K562 (cell line): Measurements from ENCODE around the gene ECD. TPM values are rescaled to one million over a fixed set of nuclear protein-coding genes. Genes with fewer than 3 reads are reported as not detected.

Experiments
- KLF10 ChIP-seq: fragments of 250-450 bp; sonication (Bioruptor Pico); IDR thresholded peaks from 2 replicates; pipeline ENCODE4 v1.6.1; 2021; ENCODE audit warnings: matching md5 sums
- MEF2D ChIP-seq: conservative IDR thresholded peaks from 2 replicates; pipeline ENCODE4 v1.6.1; 2016; ENCODE audit warnings: low read depth, missing genetic modification characterization, missing compliant biosample characterization
- MTA2 ChIP-seq: fragments of 450-650 bp; IDR thresholded peaks from 2 replicates; pipeline ENCODE4 v1.6.1; 2016; ENCODE audit warnings: low read depth
- POU5F1 ChIP-seq: fragments of 150-350 bp; IDR thresholded peaks from 2 replicates; pipeline ENCODE4 v1.6.1; 2014; ENCODE audit warnings: borderline replicate concordance, low read length, low read depth, mild to moderate bottlenecking; ENCODE audit not compliant: partially characterized antibody
- PRMT5 ChIP-seq: sonication (generic); formaldehyde crosslinking; IDR thresholded peaks from 2 replicates; pipeline ENCODE4 v1.5.0; 2020; ENCODE audit warnings: missing genetic modification reagents
- YBX1 ChIP-seq: fragments of 450-650 bp; IDR thresholded peaks from 2 replicates; pipeline ENCODE4 v1.7.1; 2016; ENCODE audit warnings: mild to moderate bottlenecking
- ZNF121 ChIP-seq: sonication (generic); formaldehyde crosslinking; conservative IDR thresholded peaks from 2 replicates; pipeline ENCODE4 v1.8.0; 2022; ENCODE audit warnings: missing genetic modification reagents
- ZNF232 ChIP-seq: sonication (generic); formaldehyde crosslinking; IDR thresholded peaks from 2 replicates; pipeline ENCODE4 v1.8.0; 2022; ENCODE audit warnings: mild to moderate bottlenecking, missing genetic modification reagents
- ZNF76 ChIP-seq: fragments of 250-450 bp; sonication (Bioruptor Pico); IDR thresholded peaks from 2 replicates; pipeline ENCODE4 v1.4.0; 2020; ENCODE audit warnings: mild to moderate bottlenecking, moderate library complexity, borderline replicate concordance
- ZNF780A ChIP-seq: fragments of 250-450 bp; sonication (Bioruptor Pico); IDR thresholded peaks from 2 replicates; pipeline ENCODE4 v1.5.0; 2021; ENCODE audit warnings: mild to moderate bottlenecking
- polyA plus RNA-seq, 8 experiments: library from polyadenylated mRNA; depleted of rRNA in 4 of 8; stranded (reverse) in 5 of 8; unstranded in 3 of 8; fragments of >200 nt; fragmentation: Nextera tagmentation in 2 of 8; fragmentation: Illumina TruSeq in 1 of 8; extraction: Ambion mirVana in 2 of 8; extraction: Trizol in 1 of 8; gene quantifications; 2 replicates each; pipeline versions ENCODE4 v1.2.1 to v1.2.3, GENCODE V29; 2011 to 2014; ENCODE audit warnings: inconsistent platforms in 1 of 8, missing spikeins in 1 of 8
- total RNA-seq, 7 experiments: library from RNA; depleted of rRNA in 6 of 7; stranded (reverse); fragments of >200 nt in 6 of 7; fragmentation: Illumina TruSeq in 2 of 7; extraction: Trizol in 2 of 7; gene quantifications; 2 replicates each; pipeline versions ENCODE4 v1.2.1 to v1.2.3, GENCODE V29; 2011 to 2021; ENCODE audit warnings: low replicate concordance in 1 of 7
- TF ChIP-seq, protein P1 (sequence below), 2 experiments: fragments of 450-650 bp; IDR thresholded peaks; 2 replicates each; pipeline ENCODE4 v1.6.1; 2018; ENCODE audit warnings: mild to moderate bottlenecking in 2 of 2, low read depth in 1 of 2; ENCODE audit not compliant: partially characterized antibody in 2 of 2
- TF ChIP-seq, protein P2 (sequence below), 2 experiments: fragments of 250-450 bp in 1 of 2; fragments of 450-650 bp in 1 of 2; sonication (Bioruptor Pico) in 1 of 2; IDR thresholded peaks; 2 replicates each; pipeline versions ENCODE4 v1.6.1 to v1.8.0; 2016 to 2021; ENCODE audit warnings: mild to moderate bottlenecking in 2 of 2, moderate library complexity in 2 of 2, missing compliant biosample characterization in 1 of 2, missing genetic modification characterization in 1 of 2
- TF ChIP-seq, protein P3 (sequence below), 3 experiments: fragments of 200-800 bp in 1 of 3; fragments of 250-450 bp in 1 of 3; fragments of 450-650 bp in 1 of 3; sonication (Bioruptor Pico) in 1 of 3; sonication (Bioruptor generic) in 1 of 3; formaldehyde crosslinking in 1 of 3; IDR thresholded peaks; 2 replicates each; pipeline versions ENCODE4 v1.6.1 to v1.8.0; 2016 to 2022; ENCODE audit warnings: mild to moderate bottlenecking in 2 of 3, missing genetic modification characterization in 2 of 3, missing compliant biosample characterization in 1 of 3, moderate library complexity in 1 of 3
- TF ChIP-seq, protein P4 (sequence below): fragments of 200-800 bp; sonication (Bioruptor generic); IDR thresholded peaks from 2 replicates; pipeline ENCODE4 v1.6.1; 2017; ENCODE audit warnings: missing genetic modification characterization, missing compliant biosample characterization

Gene ECD
- total and polyA plus RNA-seq, 9 of the 15 experiments (the other 6 are each of a cell fraction or from before 2014, with no cell fraction given) = 33.5 to 79.9 (median 53.2) TPM

- TF ChIP-seq, protein P1, sequence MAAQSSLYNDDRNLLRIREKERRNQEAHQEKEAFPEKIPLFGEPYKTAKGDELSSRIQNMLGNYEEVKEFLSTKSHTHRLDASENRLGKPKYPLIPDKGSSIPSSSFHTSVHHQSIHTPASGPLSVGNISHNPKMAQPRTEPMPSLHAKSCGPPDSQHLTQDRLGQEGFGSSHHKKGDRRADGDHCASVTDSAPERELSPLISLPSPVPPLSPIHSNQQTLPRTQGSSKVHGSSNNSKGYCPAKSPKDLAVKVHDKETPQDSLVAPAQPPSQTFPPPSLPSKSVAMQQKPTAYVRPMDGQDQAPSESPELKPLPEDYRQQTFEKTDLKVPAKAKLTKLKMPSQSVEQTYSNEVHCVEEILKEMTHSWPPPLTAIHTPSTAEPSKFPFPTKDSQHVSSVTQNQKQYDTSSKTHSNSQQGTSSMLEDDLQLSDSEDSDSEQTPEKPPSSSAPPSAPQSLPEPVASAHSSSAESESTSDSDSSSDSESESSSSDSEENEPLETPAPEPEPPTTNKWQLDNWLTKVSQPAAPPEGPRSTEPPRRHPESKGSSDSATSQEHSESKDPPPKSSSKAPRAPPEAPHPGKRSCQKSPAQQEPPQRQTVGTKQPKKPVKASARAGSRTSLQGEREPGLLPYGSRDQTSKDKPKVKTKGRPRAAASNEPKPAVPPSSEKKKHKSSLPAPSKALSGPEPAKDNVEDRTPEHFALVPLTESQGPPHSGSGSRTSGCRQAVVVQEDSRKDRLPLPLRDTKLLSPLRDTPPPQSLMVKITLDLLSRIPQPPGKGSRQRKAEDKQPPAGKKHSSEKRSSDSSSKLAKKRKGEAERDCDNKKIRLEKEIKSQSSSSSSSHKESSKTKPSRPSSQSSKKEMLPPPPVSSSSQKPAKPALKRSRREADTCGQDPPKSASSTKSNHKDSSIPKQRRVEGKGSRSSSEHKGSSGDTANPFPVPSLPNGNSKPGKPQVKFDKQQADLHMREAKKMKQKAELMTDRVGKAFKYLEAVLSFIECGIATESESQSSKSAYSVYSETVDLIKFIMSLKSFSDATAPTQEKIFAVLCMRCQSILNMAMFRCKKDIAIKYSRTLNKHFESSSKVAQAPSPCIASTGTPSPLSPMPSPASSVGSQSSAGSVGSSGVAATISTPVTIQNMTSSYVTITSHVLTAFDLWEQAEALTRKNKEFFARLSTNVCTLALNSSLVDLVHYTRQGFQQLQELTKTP (IDR thresholded peaks at IDR 0.05; ENCODE audit: low read depth in 1 of 2, partially characterized antibody in 2 of 2) = no peak
- TF ChIP-seq YBX1 = no peak
- TF ChIP-seq, protein P2, sequence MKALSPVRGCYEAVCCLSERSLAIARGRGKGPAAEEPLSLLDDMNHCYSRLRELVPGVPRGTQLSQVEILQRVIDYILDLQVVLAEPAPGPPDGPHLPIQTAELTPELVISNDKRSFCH (CRISPR knock-in tag; IDR thresholded peaks at IDR 0.05) = no peak
- TF ChIP-seq, protein P2 (tag; IDR thresholded peaks at IDR 0.05) = no peak
- TF ChIP-seq ZNF121 (CRISPR knock-in tag) = 0 out of 2 replicates have a peak, but pooled peaks have one; percentile 31
- TF ChIP-seq POU5F1 = no peak
- no peak for TF ChIP-seq ZNF232 (CRISPR knock-in tag)
- TF ChIP-seq ZNF76 = no peak
- TF ChIP-seq KLF10 (CRISPR knock-in tag) = 0 out of 2 replicates have a peak, but pooled peaks have one; percentile 46
- TF ChIP-seq, protein P3, sequence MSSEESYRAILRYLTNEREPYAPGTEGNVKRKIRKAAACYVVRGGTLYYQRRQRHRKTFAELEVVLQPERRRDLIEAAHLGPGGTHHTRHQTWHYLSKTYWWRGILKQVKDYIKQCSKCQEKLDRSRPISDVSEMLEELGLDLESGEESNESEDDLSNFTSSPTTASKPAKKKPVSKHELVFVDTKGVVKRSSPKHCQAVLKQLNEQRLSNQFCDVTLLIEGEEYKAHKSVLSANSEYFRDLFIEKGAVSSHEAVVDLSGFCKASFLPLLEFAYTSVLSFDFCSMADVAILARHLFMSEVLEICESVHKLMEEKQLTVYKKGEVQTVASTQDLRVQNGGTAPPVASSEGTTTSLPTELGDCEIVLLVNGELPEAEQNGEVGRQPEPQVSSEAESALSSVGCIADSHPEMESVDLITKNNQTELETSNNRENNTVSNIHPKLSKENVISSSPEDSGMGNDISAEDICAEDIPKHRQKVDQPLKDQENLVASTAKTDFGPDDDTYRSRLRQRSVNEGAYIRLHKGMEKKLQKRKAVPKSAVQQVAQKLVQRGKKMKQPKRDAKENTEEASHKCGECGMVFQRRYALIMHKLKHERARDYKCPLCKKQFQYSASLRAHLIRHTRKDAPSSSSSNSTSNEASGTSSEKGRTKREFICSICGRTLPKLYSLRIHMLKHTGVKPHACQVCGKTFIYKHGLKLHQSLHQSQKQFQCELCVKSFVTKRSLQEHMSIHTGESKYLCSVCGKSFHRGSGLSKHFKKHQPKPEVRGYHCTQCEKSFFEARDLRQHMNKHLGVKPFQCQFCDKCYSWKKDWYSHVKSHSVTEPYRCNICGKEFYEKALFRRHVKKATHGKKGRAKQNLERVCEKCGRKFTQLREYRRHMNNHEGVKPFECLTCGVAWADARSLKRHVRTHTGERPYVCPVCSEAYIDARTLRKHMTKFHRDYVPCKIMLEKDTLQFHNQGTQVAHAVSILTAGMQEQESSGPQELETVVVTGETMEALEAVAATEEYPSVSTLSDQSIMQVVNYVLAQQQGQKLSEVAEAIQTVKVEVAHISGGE (CRISPR knock-in tag; IDR thresholded peaks at IDR 0.05) = no peak
- TF ChIP-seq, protein P4, sequence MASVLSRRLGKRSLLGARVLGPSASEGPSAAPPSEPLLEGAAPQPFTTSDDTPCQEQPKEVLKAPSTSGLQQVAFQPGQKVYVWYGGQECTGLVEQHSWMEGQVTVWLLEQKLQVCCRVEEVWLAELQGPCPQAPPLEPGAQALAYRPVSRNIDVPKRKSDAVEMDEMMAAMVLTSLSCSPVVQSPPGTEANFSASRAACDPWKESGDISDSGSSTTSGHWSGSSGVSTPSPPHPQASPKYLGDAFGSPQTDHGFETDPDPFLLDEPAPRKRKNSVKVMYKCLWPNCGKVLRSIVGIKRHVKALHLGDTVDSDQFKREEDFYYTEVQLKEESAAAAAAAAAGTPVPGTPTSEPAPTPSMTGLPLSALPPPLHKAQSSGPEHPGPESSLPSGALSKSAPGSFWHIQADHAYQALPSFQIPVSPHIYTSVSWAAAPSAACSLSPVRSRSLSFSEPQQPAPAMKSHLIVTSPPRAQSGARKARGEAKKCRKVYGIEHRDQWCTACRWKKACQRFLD (CRISPR knock-in tag) = peak; percentile 39; the same call in 1 of the 2 replicates
- TF ChIP-seq PRMT5 (CRISPR knock-in tag) = no peak
- no peak for TF ChIP-seq MTA2
- no peak for TF ChIP-seq ZNF780A (CRISPR knock-in tag)
- 0 out of 2 replicates have a peak, but pooled peaks have one; percentile 56 for TF ChIP-seq MEF2D
Measured at GRCh38 chr10:73168465-73168803, 626 bp upstream of the ECD start (continued).
